Liver (tissue), 3 donors: ENCODE data around the gene WDR5.

Experiments used
- ATF3 ChIP-seq: IDR thresholded peaks from 2 replicates; pipeline ENCODE4 v1.6.1; 2016; ENCODE audit warnings: antibody characterized with exemption
- HNF4A ChIP-seq, 2 donors: conservative IDR thresholded peaks; 2 replicates each; pipeline ENCODE4 v1.6.1; 2016; ENCODE audit warnings: antibody characterized with exemption in 2 of 2, mild to moderate bottlenecking in 2 of 2
- JUND ChIP-seq, 2 donors: IDR thresholded peaks; 2 replicates each; pipeline ENCODE4 v1.6.1; 2016; ENCODE audit warnings: antibody characterized with exemption in 2 of 2
- MAX ChIP-seq: IDR thresholded peaks from 2 replicates; pipeline ENCODE4 v1.6.1; 2016; ENCODE audit warnings: antibody characterized with exemption
- RAD21 ChIP-seq, 2 donors: IDR thresholded peaks; 2 replicates each; pipeline ENCODE4 v1.6.1; 2016; ENCODE audit warnings: antibody characterized with exemption in 2 of 2, mild to moderate bottlenecking in 2 of 2
- RXRA ChIP-seq, 2 donors: IDR thresholded peaks; 2 replicates each; pipeline ENCODE4 v1.6.1; 2017 to 2018; ENCODE audit warnings: antibody characterized with exemption in 2 of 2, mild to moderate bottlenecking in 1 of 2
- SP1 ChIP-seq: IDR thresholded peaks from 2 replicates; pipeline ENCODE4 v1.6.1; 2018; ENCODE audit warnings: antibody characterized with exemption, mild to moderate bottlenecking
- TAF1 ChIP-seq: conservative IDR thresholded peaks from 2 replicates; pipeline ENCODE4 v1.6.1; 2016; ENCODE audit warnings: antibody characterized with exemption, mild to moderate bottlenecking
- YY1 ChIP-seq: IDR thresholded peaks from 2 replicates; pipeline ENCODE4 v1.6.1; 2016; ENCODE audit warnings: antibody characterized with exemption, mild to moderate bottlenecking
- TF ChIP-seq, protein P1 (sequence below): fragments of 150-350 bp; IDR thresholded peaks from 2 replicates; pipeline ENCODE4 v1.5.1; 2017; ENCODE audit warnings: improper control_type of control experiment, low read depth, low read length; ENCODE audit not compliant: missing input control
- TF ChIP-seq, protein P2 (sequence below): IDR thresholded peaks from 2 replicates; pipeline ENCODE4 v1.6.1; 2016; ENCODE audit warnings: antibody characterized with exemption, mild to moderate bottlenecking
- TF ChIP-seq, protein P3 (sequence below): IDR thresholded peaks from 2 replicates; pipeline ENCODE4 v1.6.1; 2016; ENCODE audit warnings: antibody characterized with exemption
- donor health status: healthy.
- donor health status: healthy.

DNA sequence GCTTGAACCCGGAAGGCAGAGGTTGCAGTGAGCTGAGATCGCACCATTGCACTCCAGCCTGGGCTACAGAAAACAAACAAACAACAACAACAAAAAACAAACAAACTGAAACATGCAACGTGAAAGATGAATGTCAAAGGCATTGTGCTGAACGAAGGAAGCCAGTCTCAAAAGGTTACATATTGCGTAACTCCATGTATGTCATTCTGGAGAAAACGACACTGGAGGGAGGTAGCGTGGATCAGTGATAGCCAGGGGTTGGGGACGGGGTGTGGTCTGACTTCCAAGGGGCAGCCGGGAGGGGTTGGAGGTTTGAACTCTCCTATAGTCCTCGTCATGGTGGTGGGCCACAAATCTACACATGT is 12.1 kb upstream of the WDR5 start:
- TF ChIP-seq RAD21 (IDR thresholded peaks at IDR 0.05) (no peak), JUND (IDR thresholded peaks at IDR 0.05) (no peak), RXRA (IDR thresholded peaks at IDR 0.05) (no peak), MAX (no peak), ATF3 (no peak), YY1 (no peak), TAF1 (no peak), SP1 (no peak), HNF4A (conservative IDR thresholded peaks at IDR 0.05) (no peak)
- TF ChIP-seq, protein P1, sequence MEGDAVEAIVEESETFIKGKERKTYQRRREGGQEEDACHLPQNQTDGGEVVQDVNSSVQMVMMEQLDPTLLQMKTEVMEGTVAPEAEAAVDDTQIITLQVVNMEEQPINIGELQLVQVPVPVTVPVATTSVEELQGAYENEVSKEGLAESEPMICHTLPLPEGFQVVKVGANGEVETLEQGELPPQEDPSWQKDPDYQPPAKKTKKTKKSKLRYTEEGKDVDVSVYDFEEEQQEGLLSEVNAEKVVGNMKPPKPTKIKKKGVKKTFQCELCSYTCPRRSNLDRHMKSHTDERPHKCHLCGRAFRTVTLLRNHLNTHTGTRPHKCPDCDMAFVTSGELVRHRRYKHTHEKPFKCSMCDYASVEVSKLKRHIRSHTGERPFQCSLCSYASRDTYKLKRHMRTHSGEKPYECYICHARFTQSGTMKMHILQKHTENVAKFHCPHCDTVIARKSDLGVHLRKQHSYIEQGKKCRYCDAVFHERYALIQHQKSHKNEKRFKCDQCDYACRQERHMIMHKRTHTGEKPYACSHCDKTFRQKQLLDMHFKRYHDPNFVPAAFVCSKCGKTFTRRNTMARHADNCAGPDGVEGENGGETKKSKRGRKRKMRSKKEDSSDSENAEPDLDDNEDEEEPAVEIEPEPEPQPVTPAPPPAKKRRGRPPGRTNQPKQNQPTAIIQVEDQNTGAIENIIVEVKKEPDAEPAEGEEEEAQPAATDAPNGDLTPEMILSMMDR = no peak
- TF ChIP-seq, protein P2, sequence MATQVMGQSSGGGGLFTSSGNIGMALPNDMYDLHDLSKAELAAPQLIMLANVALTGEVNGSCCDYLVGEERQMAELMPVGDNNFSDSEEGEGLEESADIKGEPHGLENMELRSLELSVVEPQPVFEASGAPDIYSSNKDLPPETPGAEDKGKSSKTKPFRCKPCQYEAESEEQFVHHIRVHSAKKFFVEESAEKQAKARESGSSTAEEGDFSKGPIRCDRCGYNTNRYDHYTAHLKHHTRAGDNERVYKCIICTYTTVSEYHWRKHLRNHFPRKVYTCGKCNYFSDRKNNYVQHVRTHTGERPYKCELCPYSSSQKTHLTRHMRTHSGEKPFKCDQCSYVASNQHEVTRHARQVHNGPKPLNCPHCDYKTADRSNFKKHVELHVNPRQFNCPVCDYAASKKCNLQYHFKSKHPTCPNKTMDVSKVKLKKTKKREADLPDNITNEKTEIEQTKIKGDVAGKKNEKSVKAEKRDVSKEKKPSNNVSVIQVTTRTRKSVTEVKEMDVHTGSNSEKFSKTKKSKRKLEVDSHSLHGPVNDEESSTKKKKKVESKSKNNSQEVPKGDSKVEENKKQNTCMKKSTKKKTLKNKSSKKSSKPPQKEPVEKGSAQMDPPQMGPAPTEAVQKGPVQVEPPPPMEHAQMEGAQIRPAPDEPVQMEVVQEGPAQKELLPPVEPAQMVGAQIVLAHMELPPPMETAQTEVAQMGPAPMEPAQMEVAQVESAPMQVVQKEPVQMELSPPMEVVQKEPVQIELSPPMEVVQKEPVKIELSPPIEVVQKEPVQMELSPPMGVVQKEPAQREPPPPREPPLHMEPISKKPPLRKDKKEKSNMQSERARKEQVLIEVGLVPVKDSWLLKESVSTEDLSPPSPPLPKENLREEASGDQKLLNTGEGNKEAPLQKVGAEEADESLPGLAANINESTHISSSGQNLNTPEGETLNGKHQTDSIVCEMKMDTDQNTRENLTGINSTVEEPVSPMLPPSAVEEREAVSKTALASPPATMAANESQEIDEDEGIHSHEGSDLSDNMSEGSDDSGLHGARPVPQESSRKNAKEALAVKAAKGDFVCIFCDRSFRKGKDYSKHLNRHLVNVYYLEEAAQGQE = no peak
- TF ChIP-seq, protein P3, sequence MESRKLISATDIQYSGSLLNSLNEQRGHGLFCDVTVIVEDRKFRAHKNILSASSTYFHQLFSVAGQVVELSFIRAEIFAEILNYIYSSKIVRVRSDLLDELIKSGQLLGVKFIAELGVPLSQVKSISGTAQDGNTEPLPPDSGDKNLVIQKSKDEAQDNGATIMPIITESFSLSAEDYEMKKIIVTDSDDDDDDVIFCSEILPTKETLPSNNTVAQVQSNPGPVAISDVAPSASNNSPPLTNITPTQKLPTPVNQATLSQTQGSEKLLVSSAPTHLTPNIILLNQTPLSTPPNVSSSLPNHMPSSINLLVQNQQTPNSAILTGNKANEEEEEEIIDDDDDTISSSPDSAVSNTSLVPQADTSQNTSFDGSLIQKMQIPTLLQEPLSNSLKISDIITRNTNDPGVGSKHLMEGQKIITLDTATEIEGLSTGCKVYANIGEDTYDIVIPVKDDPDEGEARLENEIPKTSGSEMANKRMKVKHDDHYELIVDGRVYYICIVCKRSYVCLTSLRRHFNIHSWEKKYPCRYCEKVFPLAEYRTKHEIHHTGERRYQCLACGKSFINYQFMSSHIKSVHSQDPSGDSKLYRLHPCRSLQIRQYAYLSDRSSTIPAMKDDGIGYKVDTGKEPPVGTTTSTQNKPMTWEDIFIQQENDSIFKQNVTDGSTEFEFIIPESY = no peak
